ENCODE measurements around the gene ARHGEF3.

DNA sequence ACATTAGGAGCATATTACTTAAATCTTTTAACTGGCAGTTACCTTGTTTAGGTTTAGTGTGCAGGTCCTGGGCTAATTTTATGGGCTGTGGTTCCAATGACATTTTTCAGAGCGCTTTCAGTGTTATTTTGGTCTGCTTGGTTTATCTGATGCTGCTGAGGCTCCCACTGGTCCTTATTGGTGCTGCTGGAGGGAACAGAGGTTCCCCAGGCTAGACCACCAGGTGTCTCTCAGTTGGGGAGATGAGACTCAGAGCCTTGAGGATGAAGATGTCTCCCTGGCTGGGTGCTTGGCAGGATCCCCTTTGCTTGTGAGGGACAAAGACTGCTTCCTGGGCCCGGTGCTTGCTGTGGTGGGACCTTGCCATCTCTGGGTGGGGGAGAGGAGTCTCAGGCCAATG lies 90.4 kb downstream of the ARHGEF3 start:
- TF ChIP-seq POLR2A (IDR thresholded peaks at IDR 0.05; ENCODE audit: low read depth) = no peak
- TF ChIP-seq, protein P1, sequence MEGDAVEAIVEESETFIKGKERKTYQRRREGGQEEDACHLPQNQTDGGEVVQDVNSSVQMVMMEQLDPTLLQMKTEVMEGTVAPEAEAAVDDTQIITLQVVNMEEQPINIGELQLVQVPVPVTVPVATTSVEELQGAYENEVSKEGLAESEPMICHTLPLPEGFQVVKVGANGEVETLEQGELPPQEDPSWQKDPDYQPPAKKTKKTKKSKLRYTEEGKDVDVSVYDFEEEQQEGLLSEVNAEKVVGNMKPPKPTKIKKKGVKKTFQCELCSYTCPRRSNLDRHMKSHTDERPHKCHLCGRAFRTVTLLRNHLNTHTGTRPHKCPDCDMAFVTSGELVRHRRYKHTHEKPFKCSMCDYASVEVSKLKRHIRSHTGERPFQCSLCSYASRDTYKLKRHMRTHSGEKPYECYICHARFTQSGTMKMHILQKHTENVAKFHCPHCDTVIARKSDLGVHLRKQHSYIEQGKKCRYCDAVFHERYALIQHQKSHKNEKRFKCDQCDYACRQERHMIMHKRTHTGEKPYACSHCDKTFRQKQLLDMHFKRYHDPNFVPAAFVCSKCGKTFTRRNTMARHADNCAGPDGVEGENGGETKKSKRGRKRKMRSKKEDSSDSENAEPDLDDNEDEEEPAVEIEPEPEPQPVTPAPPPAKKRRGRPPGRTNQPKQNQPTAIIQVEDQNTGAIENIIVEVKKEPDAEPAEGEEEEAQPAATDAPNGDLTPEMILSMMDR (IDR thresholded peaks at IDR 0.05) = no peak
